Skeletal muscle tissue (tissue), 4 donors: Measurements from ENCODE around the gene VAV2. TPM values are rescaled to one million over a fixed set of nuclear protein-coding genes. Genes with fewer than 3 reads are reported as not detected.
A peak's percentile ranks its signal among the peaks of the same experiment; 100 is the strongest.

Source experiments
- H3K27ac ChIP-seq: one replicate; pipeline ENCODE4 v1.7.0; 2013; ENCODE audit warnings: mild to moderate bottlenecking, low read depth, low read length, inconsistent platforms
- H3K27me3 ChIP-seq, 3 donors: one replicate each; pipeline ENCODE4 v1.7.0; 2013; ENCODE audit warnings: low read length in 3 of 3; ENCODE audit not compliant: control insufficient read depth in 3 of 3, insufficient read depth in 3 of 3
- H3K36me3 ChIP-seq, 3 donors: one replicate each; pipeline ENCODE4 v1.7.0; 2013; ENCODE audit warnings: low read length in 3 of 3; ENCODE audit not compliant: control insufficient read depth in 3 of 3, insufficient read depth in 3 of 3
- H3K4me1 ChIP-seq, 3 donors: one replicate each; pipeline ENCODE4 v1.7.0; 2013; ENCODE audit warnings: low read length in 3 of 3, mild to moderate bottlenecking in 3 of 3; ENCODE audit not compliant: control insufficient read depth in 3 of 3, insufficient read depth in 3 of 3
- H3K4me3 ChIP-seq, 3 donors: one replicate each; pipeline ENCODE4 v1.7.0; 2013; ENCODE audit warnings: low read length in 3 of 3
- H3K9ac ChIP-seq, 3 donors: one replicate each; pipeline ENCODE4 v1.7.0; 2013; ENCODE audit warnings: low read length in 3 of 3, mild to moderate bottlenecking in 3 of 3, moderate library complexity in 2 of 3, low read depth in 1 of 3
- H3K9me3 ChIP-seq, 3 donors: one replicate each; pipeline ENCODE4 v1.7.0; 2013; ENCODE audit warnings: low read length in 3 of 3; ENCODE audit not compliant: control insufficient read depth in 3 of 3
- total RNA-seq: library from RNA; depleted of rRNA; stranded (reverse); fragments of >200 nt; gene quantifications from one replicate; pipeline ENCODE4 v1.2.3, GENCODE V29; 2014
- donor health status: Osteomylitis.

The VAV2 gene
- total RNA-seq, 1 donor from 2014 or later: 9.9 TPM

- Histone ChIP-seq H3K4me1 (peaks cover 2 to 17% (median 11%) of the 10 kb centered on the region in 3 donors), H3K9ac (no peak overlapping the region), H3K36me3 (peaks cover 0 to 2% (median 0%) of the 10 kb centered on the region in 3 donors), H3K27me3 (peaks cover 8 to 23% (median 11%) of the 10 kb centered on the region in 3 donors), H3K4me3 (no peak overlapping the region), H3K27ac (no peak overlapping the region), H3K9me3 (peaks cover 0 to 3% (median 0%) of the 10 kb centered on the region in 3 donors)
Observed at GRCh38 chr9:133919253-133920115, 72.6 kb downstream of the VAV2 start.

- H3K9ac ChIP-seq: peak overlapping the region in 1 of 3 donors; percentile 5
- peaks cover 2 to 17% (median 11%) of the 10 kb centered on the region in 3 donors for H3K4me1 ChIP-seq
- no peak overlapping the region for H3K27ac ChIP-seq
- H3K4me3 ChIP-seq: no peak overlapping the region
- peaks cover 0 to 2% (median 0%) of the 10 kb centered on the region in 3 donors for H3K36me3 ChIP-seq
- peaks cover 11 to 30% (median 14%) of the 10 kb centered on the region in 3 donors for H3K27me3 ChIP-seq
- H3K9me3 ChIP-seq: peaks cover 0 to 3% (median 0%) of the 10 kb centered on the region in 3 donors
Observed at GRCh38 chr9:133918111-133918813, 73.9 kb downstream of the VAV2 start.

GRCh38 chr9:133917375-133917774 lies 74.7 kb downstream of the VAV2 start:
- no peak overlapping the region for H3K27ac ChIP-seq
- no peak overlapping the region for H3K4me3 ChIP-seq
- H3K9me3 ChIP-seq: peaks cover 0 to 3% (median 0%) of the 10 kb centered on the region in 3 donors
- no peak overlapping the region for H3K9ac ChIP-seq
- H3K4me1 ChIP-seq: peaks cover 2 to 17% (median 11%) of the 10 kb centered on the region in 3 donors
- H3K27me3 ChIP-seq: peaks cover 15 to 30% (median 15%) of the 10 kb centered on the region in 3 donors
- H3K36me3 ChIP-seq: peaks cover 0 to 2% (median 0%) of the 10 kb centered on the region in 3 donors

- Histone ChIP-seq H3K9ac (no peak overlapping the region), H3K4me3 (no peak overlapping the region), H3K9me3 (peaks cover 0 to 3% (median 0%) of the 10 kb centered on the region in 3 donors), H3K27ac (no peak overlapping the region), H3K4me1 (peaks cover 2 to 17% (median 11%) of the 10 kb centered on the region in 3 donors), H3K36me3 (peaks cover 0 to 2% (median 0%) of the 10 kb centered on the region in 3 donors), H3K27me3 (peaks cover 15 to 30% (median 15%) of the 10 kb centered on the region in 3 donors)
Observed at GRCh38 chr9:133916159-133916541, 76.0 kb downstream of the VAV2 start.

- Histone ChIP-seq H3K9ac (no peak overlapping the region), H3K4me1 (peaks cover 2 to 17% (median 11%) of the 10 kb centered on the region in 3 donors), H3K27ac (no peak overlapping the region), H3K27me3 (peaks cover 15 to 28% (median 15%) of the 10 kb centered on the region in 3 donors), H3K4me3 (no peak overlapping the region), H3K36me3 (peaks cover 0 to 2% (median 0%) of the 10 kb centered on the region in 3 donors), H3K9me3 (peaks cover 0 to 3% (median 0%) of the 10 kb centered on the region in 3 donors)
Observed at GRCh38 chr9:133915534-133916158, 76.5 kb downstream of the VAV2 start.

GRCh38 chr9:133914442-133915342 lies 77.4 kb downstream of the VAV2 start:
- peaks cover 11 to 31% (median 15%) of the 10 kb centered on the region in 3 donors for H3K27me3 ChIP-seq
- H3K36me3 ChIP-seq: peaks cover 0 to 2% (median 0%) of the 10 kb centered on the region in 3 donors
- peaks cover 0 to 3% (median 0%) of the 10 kb centered on the region in 3 donors for H3K9me3 ChIP-seq
- H3K9ac ChIP-seq: no peak overlapping the region
- H3K4me1 ChIP-seq: peaks cover 0 to 13% (median 7%) of the 10 kb centered on the region in 3 donors
- no peak overlapping the region for H3K4me3 ChIP-seq
- no peak overlapping the region for H3K27ac ChIP-seq

GRCh38 chr9:133913571-133914369 lies 78.4 kb downstream of the VAV2 start:
- H3K4me1 ChIP-seq: peaks cover 0 to 7% (median 7%) of the 10 kb centered on the region in 3 donors
- no peak overlapping the region for H3K4me3 ChIP-seq
- H3K27ac ChIP-seq: no peak overlapping the region
- H3K27me3 ChIP-seq: peaks cover 10 to 31% (median 15%) of the 10 kb centered on the region in 3 donors
- H3K36me3 ChIP-seq: peaks cover 0 to 2% (median 0%) of the 10 kb centered on the region in 3 donors
- H3K9me3 ChIP-seq: peaks cover 0 to 3% (median 0%) of the 10 kb centered on the region in 3 donors
- no peak overlapping the region for H3K9ac ChIP-seq

GRCh38 chr9:133910855-133911514 lies 81.1 kb downstream of the VAV2 start:
- H3K9ac ChIP-seq: no peak overlapping the region
- peaks cover 7 to 29% (median 13%) of the 10 kb centered on the region in 3 donors for H3K27me3 ChIP-seq
- peaks cover 0 to 2% (median 0%) of the 10 kb centered on the region in 3 donors for H3K36me3 ChIP-seq
- peaks cover 0 to 3% (median 0%) of the 10 kb centered on the region in 3 donors for H3K9me3 ChIP-seq
- H3K4me1 ChIP-seq: peaks cover 0 to 7% (median 6%) of the 10 kb centered on the region in 3 donors
- no peak overlapping the region for H3K27ac ChIP-seq
- no peak overlapping the region for H3K4me3 ChIP-seq
